Neural progenitor cell (in vitro differentiated cells): ENCODE measurements around the gene SYTL3.

Source experiments
- CTCF ChIP-seq: fragments of 200-600 bp; sonication (generic); IDR thresholded peaks from 2 replicates; pipeline ENCODE4 v1.5.1; 2017; ENCODE audit warnings: antibody characterized with exemption, mild to moderate bottlenecking
- EZH2 ChIP-seq: fragments of 200-600 bp; sonication (generic); IDR thresholded peaks from 2 replicates; pipeline ENCODE4 v1.6.1; 2017; ENCODE audit warnings: antibody characterized with exemption, mild to moderate bottlenecking, moderate library complexity
- EZH2phosphoT487 ChIP-seq: fragments of 200-600 bp; sonication (generic); IDR thresholded peaks from 2 replicates; pipeline ENCODE4 v1.6.1; 2017; ENCODE audit warnings: antibody characterized with exemption

GRCh38 chr6:158769771-158770432 is 120.0 kb downstream of the SYTL3 start:
- TF ChIP-seq CTCF = no peak
- no peak for TF ChIP-seq EZH2
- no peak for TF ChIP-seq EZH2phosphoT487
